Activated CD4-positive, alpha-beta T cell treated with anti-CD3 and anti-CD28 coated beads, Interleukin-2, amount 50 U/mL, for 4 hours (primary cell): ENCODE data around the gene CBFB.
A peak's percentile ranks its signal among the peaks of the same experiment; 100 is the strongest.
"Not testable (repeated sequence)": the region's sequence is repeated elsewhere in the genome, so short reads cannot be mapped to it uniquely, and the experiment has no call there.

ENCODE experiments used
- DNase-seq, 2 experiments: peaks; one replicate each; pipeline ENCODE4 v3.0.0-alpha.2; 2020

Gene CBFB

GRCh38 chr16:67016681-67017420 is 12.1 kb upstream of the CBFB start:
- no peak for DNase-seq

GRCh38 chr16:67017421-67017750 is 11.6 kb upstream of the CBFB start:
- no peak for DNase-seq

GRCh38 chr16:67017810-67018488 is 11.0 kb upstream of the CBFB start:
- peak; percentile 83 to 84 for DNase-seq

- DNase-seq, result no peak
These were observed 9.8 kb upstream of the CBFB start for GRCh38 chr16:67019171-67019570.

- DNase-seq, result no peak
These were observed 7.6 kb upstream of the CBFB start for GRCh38 chr16:67021321-67021720.

DNA sequence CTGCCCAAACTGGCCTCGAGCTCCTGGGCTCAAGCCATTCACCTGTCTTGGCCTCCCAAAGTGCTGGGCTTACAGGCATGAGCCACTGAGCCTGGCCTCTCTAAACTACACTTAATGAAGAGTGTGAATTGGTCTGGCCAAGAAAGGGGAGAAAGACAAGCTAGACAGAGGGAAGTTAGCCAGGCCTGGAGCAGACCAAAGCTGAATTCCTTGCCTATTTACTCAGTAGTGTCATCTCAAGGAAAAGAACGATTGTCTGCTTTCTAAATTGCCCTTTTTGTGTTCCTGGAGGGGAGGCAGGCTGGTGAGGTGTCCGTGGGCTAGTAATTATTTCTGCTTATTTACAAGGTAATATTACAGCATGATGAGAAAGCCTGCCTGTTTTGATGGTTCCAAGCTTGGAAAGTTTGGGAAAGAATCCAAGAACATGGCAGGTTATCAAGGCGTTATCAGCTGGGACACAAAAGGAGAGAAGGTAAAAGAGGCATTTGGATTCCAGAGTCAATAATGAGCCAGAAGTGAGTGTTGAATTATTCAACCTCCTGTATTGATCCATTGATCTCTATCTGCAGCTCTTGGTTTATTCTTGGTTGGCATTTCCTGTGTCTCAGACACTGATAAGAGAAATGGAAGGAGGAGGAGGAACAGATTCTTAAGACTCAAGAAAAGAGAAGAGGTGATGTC is 6.3 kb upstream of the CBFB start:
- DNase-seq, result no peak

GRCh38 chr16:67023689-67024088 is 5.3 kb upstream of the CBFB start:
- DNase-seq, result no peak

GRCh38 chr16:67024384-67025209 is 4.4 kb upstream of the CBFB start:
- DNase-seq, result no peak

DNA sequence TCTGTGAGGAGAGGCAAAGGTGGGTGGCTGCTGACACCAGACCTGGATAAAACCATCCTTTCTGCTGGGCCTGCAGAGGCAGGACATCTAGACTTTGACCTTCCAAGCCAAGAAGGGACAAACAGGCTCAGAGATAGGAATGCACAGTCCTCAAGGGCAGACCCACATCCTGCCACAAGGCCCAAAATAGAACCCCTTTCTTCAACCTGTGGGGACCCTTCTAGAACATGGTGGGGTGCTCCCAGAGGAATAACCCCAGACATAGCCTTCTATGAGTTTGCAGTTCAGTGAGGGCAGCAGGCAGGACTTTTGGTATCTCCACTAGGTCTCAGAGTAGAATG is 3.8 kb upstream of the CBFB start:
- DNase-seq, result no peak

- no peak for DNase-seq
These were observed 2.4 kb upstream of the CBFB start for GRCh38 chr16:67026570-67026969.

DNA sequence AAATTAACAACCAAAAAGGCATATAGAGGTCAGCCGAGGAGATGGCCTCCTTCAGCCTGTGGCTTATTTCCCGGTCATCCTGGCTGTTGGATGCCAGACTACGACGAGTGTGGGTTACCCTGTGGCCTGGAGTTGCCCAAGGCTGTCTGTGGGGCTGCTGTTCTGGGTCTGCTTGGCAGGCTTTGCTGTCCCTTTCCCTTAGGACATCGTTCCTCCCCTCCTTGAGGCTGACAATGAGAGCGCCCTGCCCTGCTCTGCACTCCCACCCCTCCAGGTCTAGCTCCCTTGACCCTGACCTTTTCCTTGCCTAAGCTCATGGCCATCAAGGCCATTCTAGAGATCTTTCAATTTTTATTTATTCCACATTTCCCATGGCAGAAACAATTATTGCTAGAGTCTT is 1.9 kb upstream of the CBFB start:
- DNase-seq, result no peak

DNA sequence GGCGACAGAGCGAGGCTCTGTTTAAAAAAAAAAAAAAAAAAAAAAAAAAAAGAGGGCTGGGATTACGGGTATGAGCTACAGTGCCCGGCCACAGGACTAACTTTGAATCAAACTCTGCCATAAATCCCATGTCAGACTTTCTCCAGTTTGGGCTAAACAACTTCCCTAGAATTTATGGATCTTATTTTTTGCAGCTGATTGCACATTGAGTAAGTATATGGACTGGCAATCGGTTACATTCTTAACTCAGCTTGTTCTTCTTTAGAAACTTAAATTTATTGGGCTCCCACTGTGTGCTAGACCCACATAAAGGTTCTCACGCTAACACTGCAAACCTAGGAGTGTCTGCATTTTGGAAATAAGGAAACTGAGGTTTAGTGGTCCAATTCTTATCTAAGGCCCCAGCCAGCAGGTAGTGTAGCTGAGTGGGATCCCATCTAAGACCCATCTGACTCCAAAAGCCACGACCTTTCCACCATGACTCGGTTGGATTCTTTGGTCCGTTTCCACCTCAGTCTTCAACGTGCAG is 718 bp upstream of the CBFB start:
- DNase-seq, result no peak

DNA sequence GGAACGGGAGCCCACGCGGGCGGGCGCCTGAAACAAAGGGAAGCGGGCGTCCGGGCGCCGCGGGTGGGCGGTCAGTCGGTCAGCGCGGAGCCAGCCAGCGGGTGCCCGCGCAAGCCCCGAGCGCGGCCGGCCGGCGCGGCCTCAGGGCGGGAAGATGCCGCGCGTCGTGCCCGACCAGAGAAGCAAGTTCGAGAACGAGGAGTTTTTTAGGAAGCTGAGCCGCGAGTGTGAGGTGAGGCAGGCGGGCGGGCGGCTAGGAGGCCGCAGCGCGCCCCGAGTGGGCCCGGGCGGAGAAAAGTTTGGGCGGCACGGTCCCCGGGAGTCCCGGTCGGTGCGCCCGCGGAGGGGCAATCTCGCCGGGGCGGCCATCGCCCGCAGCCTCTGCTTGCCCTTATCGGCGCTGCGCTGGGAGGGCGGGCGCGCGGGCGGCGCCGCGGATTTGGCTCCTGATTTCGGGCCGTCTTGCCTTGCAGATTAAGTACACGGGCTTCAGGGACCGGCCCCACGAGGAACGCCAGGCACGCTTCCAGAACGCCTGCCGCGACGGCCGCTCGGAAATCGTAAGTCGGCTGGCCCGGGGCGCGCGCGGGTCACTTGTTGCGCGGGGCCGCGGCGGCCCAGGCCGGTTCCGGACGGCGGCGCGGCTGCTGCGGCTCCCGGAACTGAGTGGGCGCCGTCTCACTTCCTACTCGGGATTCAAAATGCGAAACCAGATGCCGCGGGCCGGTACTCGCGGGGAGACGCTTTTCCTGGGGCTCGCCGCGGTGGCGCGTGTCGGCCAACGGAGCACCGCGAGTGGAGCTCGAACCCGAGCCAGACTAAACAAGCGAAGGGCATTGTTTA is 526 bp downstream of the CBFB start:
- peak; percentile 48 to 50 for DNase-seq

GRCh38 chr16:67030221-67030962 is 1.4 kb downstream of the CBFB start:
- DNase-seq, result no peak

DNA sequence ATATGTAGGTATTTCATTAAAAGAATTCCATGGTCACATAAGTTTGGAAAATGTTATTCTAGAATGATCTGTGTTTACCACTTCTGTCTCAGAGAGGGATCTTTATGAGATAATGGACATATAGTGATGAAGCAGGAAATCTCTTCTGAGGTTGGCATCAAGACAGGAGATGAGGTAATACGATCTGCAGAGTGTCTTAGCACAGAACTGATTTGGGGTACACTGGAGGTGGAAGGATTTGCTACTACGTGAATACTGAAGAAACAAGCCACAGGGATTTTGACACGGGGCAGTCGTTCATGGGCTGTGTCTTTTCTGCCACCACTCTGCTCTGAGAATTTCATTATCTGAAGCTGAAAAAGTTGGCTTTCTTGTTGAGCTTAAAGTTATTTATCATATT is 5.5 kb downstream of the CBFB start:
- DNase-seq, result no peak

- DNase-seq, result no peak
These were observed 6.4 kb downstream of the CBFB start for GRCh38 chr16:67035364-67035763.

GRCh38 chr16:67036323-67036741 is 7.4 kb downstream of the CBFB start:
- DNase-seq, result no peak

DNA sequence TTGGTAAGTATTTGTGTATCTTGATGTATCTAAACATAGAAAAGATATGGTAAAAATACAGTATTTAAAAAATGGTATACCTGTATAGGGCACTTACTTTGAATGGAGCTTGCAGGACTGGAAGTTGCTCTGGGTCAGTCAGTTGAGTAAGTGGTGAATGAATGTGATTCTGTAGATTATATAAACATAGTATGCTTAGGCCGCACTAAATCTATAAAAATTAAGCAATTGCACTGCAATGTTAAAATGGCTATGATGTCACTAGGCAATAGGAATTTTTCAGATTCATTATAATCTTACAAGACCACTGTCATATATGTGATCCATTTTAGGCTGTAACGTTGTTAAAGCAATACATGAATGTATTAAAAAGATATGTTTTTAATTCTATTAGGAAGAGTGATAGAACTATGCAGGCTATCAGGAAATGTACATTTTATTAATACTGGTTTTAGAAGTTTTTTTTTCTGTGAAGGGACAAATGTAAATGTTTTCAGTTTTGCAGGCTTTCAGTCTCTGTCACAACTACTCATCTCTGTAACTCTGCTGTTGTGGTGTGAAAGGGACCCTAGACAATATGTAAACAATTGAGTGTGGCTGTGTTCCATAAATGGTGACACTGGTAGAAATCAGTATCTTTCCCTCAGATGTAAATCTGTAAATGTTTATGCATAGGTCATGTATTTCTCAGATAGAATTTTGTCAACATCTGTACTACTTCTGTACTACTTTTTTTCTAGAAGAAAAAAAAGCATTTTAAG is 10.5 kb downstream of the CBFB start:
- no peak for DNase-seq

GRCh38 chr16:67040166-67040565 is 11.2 kb downstream of the CBFB start:
- no peak for DNase-seq

- DNase-seq, result no peak
These were observed 12.0 kb downstream of the CBFB start for GRCh38 chr16:67040906-67041305.

DNA sequence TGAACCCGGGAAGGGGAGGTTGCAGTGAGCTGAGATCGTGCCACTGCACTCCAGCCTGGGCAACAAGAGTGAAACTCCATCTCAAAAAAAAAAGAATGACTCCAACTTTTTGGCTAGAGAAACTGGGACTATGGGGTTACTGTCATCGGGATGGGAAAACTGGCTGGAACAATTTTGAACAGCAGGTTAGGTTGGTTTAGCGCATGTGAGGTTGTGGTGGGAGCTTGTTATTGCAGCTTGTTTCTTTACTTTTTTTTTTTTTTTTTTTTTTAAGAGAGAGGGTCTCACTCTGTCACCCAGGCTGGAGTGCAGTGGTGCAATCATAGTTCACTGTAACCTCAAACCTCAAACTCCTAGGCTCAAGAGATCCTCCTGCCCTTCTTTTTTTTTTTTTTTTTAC is 12.6 kb downstream of the CBFB start:
- not testable (repeated sequence) for DNase-seq
